GM19372 (cell line): ENCODE measurements around the gene SOX6.
"Not testable (repeated sequence)": the region's sequence is repeated elsewhere in the genome, so short reads cannot be mapped to it uniquely, and the experiment has no call there.

ENCODE experiments used
- ATAC-seq: cut with Tn5 transposase; IDR thresholded peaks from one replicate; pipeline ENCODE4 v1.9.1; 2021; ENCODE audit warnings: mild to moderate bottlenecking, low read depth, moderate library complexity; ENCODE audit not compliant: unreplicated experiment

Gene SOX6

GRCh38 chr11:16158426-16158994, 197.8 kb downstream of the SOX6 start:
- no peak for ATAC-seq

GRCh38 chr11:16157327-16157726, 199.0 kb downstream of the SOX6 start:
- no peak for ATAC-seq

- ATAC-seq, result no peak
Observed at GRCh38 chr11:16155448-16155847, 200.9 kb downstream of the SOX6 start.

- ATAC-seq, result no peak
Observed at GRCh38 chr11:16154715-16155396, 201.5 kb downstream of the SOX6 start.

GRCh38 chr11:16153951-16154350, 202.4 kb downstream of the SOX6 start:
- ATAC-seq, result no peak

- no peak for ATAC-seq
Observed at GRCh38 chr11:16151138-16151537, 205.2 kb downstream of the SOX6 start.

- ATAC-seq, result no peak
Observed at GRCh38 chr11:16149476-16149875, 206.9 kb downstream of the SOX6 start.

- ATAC-seq, result no peak
Observed at GRCh38 chr11:16148301-16148931, 207.9 kb downstream of the SOX6 start.

GRCh38 chr11:16146980-16147379, 209.4 kb downstream of the SOX6 start:
- not testable (repeated sequence) for ATAC-seq

- not testable (repeated sequence) for ATAC-seq
Observed at GRCh38 chr11:16141614-16142013, 214.7 kb downstream of the SOX6 start.

- ATAC-seq, result not testable (repeated sequence)
Observed at GRCh38 chr11:16141162-16141561, 215.2 kb downstream of the SOX6 start.

- no peak for ATAC-seq
Observed at GRCh38 chr11:16136792-16137390, 219.5 kb downstream of the SOX6 start.

- ATAC-seq, result no peak
Observed at GRCh38 chr11:16133867-16134266, 222.5 kb downstream of the SOX6 start.

- ATAC-seq, result no peak
Observed at GRCh38 chr11:16127732-16128131, 228.6 kb downstream of the SOX6 start.

- no peak for ATAC-seq
Observed at GRCh38 chr11:16126362-16126761, 230.0 kb downstream of the SOX6 start.

GRCh38 chr11:16125796-16126195, 230.6 kb downstream of the SOX6 start:
- no peak for ATAC-seq

- ATAC-seq, result no peak
Observed at GRCh38 chr11:16124390-16124789, 232.0 kb downstream of the SOX6 start.

GRCh38 chr11:16121853-16122252, 234.5 kb downstream of the SOX6 start:
- ATAC-seq, result no peak

GRCh38 chr11:16120008-16120407, 236.3 kb downstream of the SOX6 start:
- ATAC-seq, result no peak

- no peak for ATAC-seq
Observed at GRCh38 chr11:16117989-16118756, 238.2 kb downstream of the SOX6 start.
